ENCODE measurements around the gene SNTB2. TPM values are rescaled to one million over a fixed set of nuclear protein-coding genes. Genes with fewer than 3 reads are reported as not detected.

SNTB2 gene
- total RNA-seq, 1 donor, result 35.5 TPM

GRCh38 chr16:69188236-69188549 is 1.2 kb downstream of the SNTB2 start:
- H3K4me1 ChIP-seq (ENCODE audit: insufficient read depth, low read length), result peaks cover 41% of the 10 kb centered on the region
- no peaks in the 10 kb centered on the region for H3K36me3 ChIP-seq (ENCODE audit: insufficient read depth, low read length)
- peak overlapping the region; percentile 100 for H3K4me2 ChIP-seq (ENCODE audit: insufficient read depth, low read length)
- peaks cover 32% of the 10 kb centered on the region for H4K20me1 ChIP-seq (ENCODE audit: insufficient read depth, low read length)
- TF ChIP-seq CTCF (IDR thresholded peaks at IDR 0.05; ENCODE audit: extremely low read depth, low read depth, low read length), result no peak
- no peak for DNase-seq (ENCODE audit: insufficient read length, low spot score, missing footprints)
- H3K79me2 ChIP-seq (ENCODE audit: insufficient read depth, low read length), result peaks cover 57% of the 10 kb centered on the region
- no peaks in the 10 kb centered on the region for H3K27me3 ChIP-seq (ENCODE audit: insufficient read depth, low read length)
- H3K27ac ChIP-seq (ENCODE audit: low read depth, low read length), result peak overlapping the region; percentile 79
- no peaks in the 10 kb centered on the region for H3K9me3 ChIP-seq (ENCODE audit: low read depth, low read length)
- peak overlapping the region; percentile 96 for H3K4me3 ChIP-seq (ENCODE audit: insufficient read depth, low read length)
- peak overlapping the region; percentile 72 for H2AFZ ChIP-seq (ENCODE audit: low read length)

GRCh38 chr16:69188716-69189115 is 1.8 kb downstream of the SNTB2 start:
- Histone ChIP-seq H3K4me3 (ENCODE audit: insufficient read depth, low read length) (peak overlapping the region; percentile 96), H3K4me1 (ENCODE audit: insufficient read depth, low read length) (peaks cover 39% of the 10 kb centered on the region), H3K36me3 (ENCODE audit: insufficient read depth, low read length) (no peaks in the 10 kb centered on the region), H3K9me3 (ENCODE audit: low read depth, low read length) (no peaks in the 10 kb centered on the region), H2AFZ (ENCODE audit: low read length) (peak overlapping the region; percentile 72), H3K4me2 (ENCODE audit: insufficient read depth, low read length) (peak overlapping the region; percentile 100), H3K79me2 (ENCODE audit: insufficient read depth, low read length) (peaks cover 62% of the 10 kb centered on the region), H4K20me1 (ENCODE audit: insufficient read depth, low read length) (peaks cover 34% of the 10 kb centered on the region), H3K27me3 (ENCODE audit: insufficient read depth, low read length) (no peaks in the 10 kb centered on the region), H3K27ac (ENCODE audit: low read depth, low read length) (peak overlapping the region; percentile 79)
- TF ChIP-seq CTCF (IDR thresholded peaks at IDR 0.05; ENCODE audit: extremely low read depth, low read depth, low read length), result no peak
- DNase-seq (ENCODE audit: insufficient read length, low spot score, missing footprints), result peak; percentile 90

- Histone ChIP-seq H3K9me3 (ENCODE audit: low read depth, low read length) (no peaks in the 10 kb centered on the region), H3K4me3 (ENCODE audit: insufficient read depth, low read length) (no peak overlapping the region), H3K4me2 (ENCODE audit: insufficient read depth, low read length) (peak overlapping the region; percentile 100), H3K4me1 (ENCODE audit: insufficient read depth, low read length) (peaks cover 44% of the 10 kb centered on the region), H2AFZ (ENCODE audit: low read length) (no peak overlapping the region), H3K27me3 (ENCODE audit: insufficient read depth, low read length) (no peaks in the 10 kb centered on the region), H4K20me1 (ENCODE audit: insufficient read depth, low read length) (peaks cover 47% of the 10 kb centered on the region), H3K36me3 (ENCODE audit: insufficient read depth, low read length) (no peaks in the 10 kb centered on the region), H3K79me2 (ENCODE audit: insufficient read depth, low read length) (peaks cover 75% of the 10 kb centered on the region), H3K27ac (ENCODE audit: low read depth, low read length) (peak overlapping the region; percentile 4)
- DNase-seq (ENCODE audit: insufficient read length, low spot score, missing footprints), result no peak
- TF ChIP-seq CTCF (IDR thresholded peaks at IDR 0.05; ENCODE audit: extremely low read depth, low read depth, low read length), result no peak
These were observed 3.2 kb downstream of the SNTB2 start for GRCh38 chr16:69190046-69190588.

GRCh38 chr16:69190598-69190997 is 3.6 kb downstream of the SNTB2 start:
- no peak for TF ChIP-seq CTCF (IDR thresholded peaks at IDR 0.05; ENCODE audit: extremely low read depth, low read depth, low read length)
- H3K4me1 ChIP-seq (ENCODE audit: insufficient read depth, low read length), result peaks cover 49% of the 10 kb centered on the region
- H4K20me1 ChIP-seq (ENCODE audit: insufficient read depth, low read length), result peaks cover 52% of the 10 kb centered on the region

More at GRCh38 chr16:69190598-69190997, 3.6 kb downstream of the SNTB2 start:
- H3K36me3 ChIP-seq (ENCODE audit: insufficient read depth, low read length), result no peaks in the 10 kb centered on the region
- no peaks in the 10 kb centered on the region for H3K9me3 ChIP-seq (ENCODE audit: low read depth, low read length)
- no peak overlapping the region for H3K4me3 ChIP-seq (ENCODE audit: insufficient read depth, low read length)
- peak overlapping the region; percentile 100 for H3K4me2 ChIP-seq (ENCODE audit: insufficient read depth, low read length)
- H3K27ac ChIP-seq (ENCODE audit: low read depth, low read length), result peak overlapping the region; percentile 4
- H3K79me2 ChIP-seq (ENCODE audit: insufficient read depth, low read length), result peaks cover 80% of the 10 kb centered on the region
- H2AFZ ChIP-seq (ENCODE audit: low read length), result no peak overlapping the region
- no peaks in the 10 kb centered on the region for H3K27me3 ChIP-seq (ENCODE audit: insufficient read depth, low read length)
- no peak for DNase-seq (ENCODE audit: insufficient read length, low spot score, missing footprints)
